SU-DHL-6 (cell line): ENCODE measurements around the gene TIMP4.
A peak's percentile ranks its signal among the peaks of the same experiment; 100 is the strongest.

Experiments
- EZH2phosphoT487 ChIP-seq: fragments of 200-600 bp; sonication (generic), shearing (Covaris generic); conservative IDR thresholded peaks from 2 replicates; pipeline ENCODE4 v1.6.1; 2018; ENCODE audit warnings: mild to moderate bottlenecking, antibody characterized with exemption, low read length, moderate library complexity, mixed read lengths
- TF ChIP-seq, protein P1 (sequence below): fragments of 200-600 bp; sonication (generic); IDR thresholded peaks from one replicate; pipeline ENCODE4 v1.5.1; 2017; ENCODE audit warnings: antibody characterized with exemption, mild to moderate bottlenecking, low read length, moderate library complexity; ENCODE audit not compliant: insufficient read depth, poor library complexity, severe bottlenecking

DNA sequence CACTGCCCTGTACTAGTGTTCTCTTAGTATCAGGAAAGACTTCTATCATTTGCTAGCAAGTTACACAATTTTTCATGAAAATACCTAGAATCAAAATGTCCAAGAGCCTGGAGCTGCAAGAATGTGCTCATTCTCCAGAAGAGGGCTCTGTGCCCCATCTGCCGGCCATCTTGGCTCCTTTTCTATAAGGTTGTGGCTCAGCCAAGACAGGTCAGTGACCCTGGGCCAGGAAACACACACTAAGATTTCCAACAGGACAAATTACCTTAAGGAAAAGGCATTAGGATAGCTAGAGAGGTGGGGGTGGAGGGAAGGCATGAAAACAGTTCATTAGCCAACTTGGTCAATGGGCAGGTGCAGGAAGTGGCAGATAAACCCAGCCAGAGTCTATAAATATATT lies 20.7 kb downstream of the TIMP4 start:
- TF ChIP-seq, protein P1, sequence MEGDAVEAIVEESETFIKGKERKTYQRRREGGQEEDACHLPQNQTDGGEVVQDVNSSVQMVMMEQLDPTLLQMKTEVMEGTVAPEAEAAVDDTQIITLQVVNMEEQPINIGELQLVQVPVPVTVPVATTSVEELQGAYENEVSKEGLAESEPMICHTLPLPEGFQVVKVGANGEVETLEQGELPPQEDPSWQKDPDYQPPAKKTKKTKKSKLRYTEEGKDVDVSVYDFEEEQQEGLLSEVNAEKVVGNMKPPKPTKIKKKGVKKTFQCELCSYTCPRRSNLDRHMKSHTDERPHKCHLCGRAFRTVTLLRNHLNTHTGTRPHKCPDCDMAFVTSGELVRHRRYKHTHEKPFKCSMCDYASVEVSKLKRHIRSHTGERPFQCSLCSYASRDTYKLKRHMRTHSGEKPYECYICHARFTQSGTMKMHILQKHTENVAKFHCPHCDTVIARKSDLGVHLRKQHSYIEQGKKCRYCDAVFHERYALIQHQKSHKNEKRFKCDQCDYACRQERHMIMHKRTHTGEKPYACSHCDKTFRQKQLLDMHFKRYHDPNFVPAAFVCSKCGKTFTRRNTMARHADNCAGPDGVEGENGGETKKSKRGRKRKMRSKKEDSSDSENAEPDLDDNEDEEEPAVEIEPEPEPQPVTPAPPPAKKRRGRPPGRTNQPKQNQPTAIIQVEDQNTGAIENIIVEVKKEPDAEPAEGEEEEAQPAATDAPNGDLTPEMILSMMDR, result peak; percentile 23
- TF ChIP-seq EZH2phosphoT487, result no peak
